ENCODE data around the gene EPM2AIP1. TPM values are rescaled to one million over a fixed set of nuclear protein-coding genes. Genes with fewer than 3 reads are reported as not detected.

Gene EPM2AIP1
- total and polyA plus RNA-seq, 2 of the 8 experiments (the other 6 are each of a cell fraction or from before 2014, with no cell fraction given): 6.6 to 9.0 TPM

DNA sequence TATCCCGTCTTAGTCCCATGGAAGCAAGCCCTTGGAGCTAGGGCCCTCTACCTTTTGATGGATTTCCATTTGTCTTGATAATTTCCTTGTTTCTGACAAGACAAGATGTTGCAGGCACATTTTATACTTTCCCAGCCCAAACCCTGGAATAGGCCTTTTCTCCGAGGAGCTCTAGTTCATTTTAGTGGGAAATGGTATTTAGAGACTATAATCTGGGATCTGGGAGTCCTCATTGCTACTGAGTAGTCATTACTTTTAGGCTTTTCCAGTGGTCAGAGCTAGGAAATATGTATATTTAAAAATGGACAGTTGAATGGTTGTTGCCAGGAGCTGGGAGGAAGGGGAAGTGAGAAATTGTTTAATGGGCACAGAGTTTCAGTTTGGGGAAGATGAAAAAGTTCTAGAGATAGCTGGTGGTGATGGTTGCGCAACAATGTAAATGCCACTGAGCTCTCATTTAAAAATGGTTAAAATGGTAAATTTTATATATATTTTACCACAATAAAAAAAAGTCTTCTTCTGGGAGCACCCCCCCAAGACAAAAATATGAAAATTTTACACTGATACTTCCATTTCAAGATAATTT lies 32.0 kb upstream of the EPM2AIP1 start:
- Histone ChIP-seq H3K4me2 (ENCODE audit: insufficient read depth in 1 of 2, low read depth in 2 of 2, low read length in 2 of 2) (no peak overlapping the region), H2AFZ (ENCODE audit: low read length) (no peak overlapping the region), H3K23ac (ENCODE audit: insufficient read length) (no peak overlapping the region), H3K9me3 (ENCODE audit: insufficient read depth in 2 of 2, low read depth in 1 of 2, low read length in 1 of 2) (no peaks in the 10 kb centered on the region), H3K4ac (replicated peaks; ENCODE audit: insufficient read length, low read depth, low read length) (no peak overlapping the region), H3K36me3 (ENCODE audit: control insufficient read depth in 2 of 4, insufficient read depth in 4 of 4, low read length in 3 of 4) (peaks cover 24 to 93% (median 58%) of the 10 kb centered on the region in 4 experiments), H3K4me1 (replicated peaks in 1 of 4; ENCODE audit: control insufficient read depth in 3 of 4, insufficient read depth in 4 of 4, low read length in 3 of 4) (no peaks in the 10 kb centered on the region), H2BK12ac (ENCODE audit: low read depth, low read length) (no peak overlapping the region), H3K27ac (ENCODE audit: low read depth, low read length) (no peak overlapping the region), H4K91ac (replicated peaks; ENCODE audit: insufficient read length, low read length) (no peak overlapping the region), H4K5ac (ENCODE audit: insufficient read length, low read depth, low read length) (no peak overlapping the region), H2BK5ac (ENCODE audit: low read depth, low read length) (no peak overlapping the region), H3K79me2 (ENCODE audit: control insufficient read depth in 1 of 2, insufficient read depth in 2 of 2, low read length in 2 of 2) (no peaks in the 10 kb centered on the region), H2AK5ac (ENCODE audit: low read depth, low read length) (no peak overlapping the region), H3K79me1 (ENCODE audit: low read depth, low read length) (no peaks in the 10 kb centered on the region; the same call in 1 of the 2 replicates), H3K27me3 (replicated peaks in 1 of 4; ENCODE audit: control insufficient read depth in 3 of 4, extremely low read depth in 1 of 4, insufficient read depth in 3 of 4, low read length in 3 of 4) (no peaks in the 10 kb centered on the region), H3K14ac (ENCODE audit: insufficient read length) (no peak overlapping the region), H3K56ac (replicated peaks; ENCODE audit: insufficient read length, low read depth, low read length) (no peak overlapping the region), H2BK20ac (ENCODE audit: low read length) (no peak overlapping the region), H4K20me1 (replicated peaks in 1 of 2; ENCODE audit: control insufficient read depth in 1 of 2, insufficient read depth in 2 of 2, low read length in 2 of 2) (no peaks in the 10 kb centered on the region), H4K8ac (ENCODE audit: extremely low read depth, insufficient read depth, low read length) (no peak overlapping the region), H3K4me3 (ENCODE audit: extremely low read depth in 1 of 4, insufficient read depth in 2 of 4, low read depth in 3 of 4, low read length in 4 of 4) (no peak overlapping the region), H2BK15ac (ENCODE audit: low read length) (no peak overlapping the region), H3K18ac (ENCODE audit: extremely low read depth, low read length) (no peak overlapping the region), H2BK120ac (replicated peaks; ENCODE audit: low read depth, low read length) (no peak overlapping the region), H3K9ac (replicated peaks in 1 of 4; ENCODE audit: extremely low read depth in 1 of 4, low read depth in 3 of 4, low read length in 3 of 4) (no peak overlapping the region), H3K23me2 (ENCODE audit: low read depth, low read length) (no peaks in the 10 kb centered on the region)
- DNase-seq (ENCODE audit: low read depth in 1 of 2, low spot score in 2 of 2) (no peak), FAIRE-seq (no peak)
- ChIA-PET POLR2A (ENCODE audit: partially characterized antibody) (interaction anchor here (0.6 to 1.3 kb wide), 2 partner anchors 19 to 32 kb away, joined by 3 to 4 read pairs; partner anchors contain the start of genes EPM2AIP1 and MLH1), CTCF (ENCODE audit: partially characterized antibody) (interaction anchor here (0.7 to 1.5 kb wide), 8 partner anchors 9 to 233 kb away, joined by 3 to 5 read pairs (median 4); no protein-coding TSS in a partner anchor)
- no peak for TF ChIP-seq EGR1 (IDR thresholded peaks at IDR 0.05; ENCODE audit: borderline replicate concordance, low read depth, low read length)
- TF ChIP-seq CEBPB (IDR thresholded peaks at IDR 0.05; ENCODE audit: low read depth, low read length): peak; percentile 94
- 91% methylated on average over 3 of the region's 3 CpGs; no CpG with 5 or more reads in 1 of the 2 experiments for WGBS, 2 experiments (ENCODE audit: extremely low coverage in 1 of 2, insufficient coverage in 1 of 2, insufficient read length in 1 of 2, insufficient replicate concordance in 2 of 2, low coverage in 1 of 2, low lambda C conversion rate in 2 of 2, missing lambda C conversion rate in 1 of 2)
